Cortex of kidney (tissue), 1 donor: ENCODE results near the gene MPRIP.

Source experiments
- DNase-seq: peaks from one replicate; lab custom pipeline; 2025; lab: John Stamatoyannopoulos, UW

Gene MPRIP

GRCh38 chr17:17108451-17109049 is 66.3 kb downstream of the MPRIP start:
- no peak for DNase-seq

- DNase-seq = no peak
Observed at GRCh38 chr17:17109256-17109655, 67.0 kb downstream of the MPRIP start.

- DNase-seq = no peak
Observed at GRCh38 chr17:17109907-17110306, 67.7 kb downstream of the MPRIP start.

- no peak for DNase-seq
Observed at GRCh38 chr17:17110520-17110919, 68.3 kb downstream of the MPRIP start.

GRCh38 chr17:17111401-17112393 is 69.4 kb downstream of the MPRIP start:
- no peak for DNase-seq

- no peak for DNase-seq
Observed at GRCh38 chr17:17112628-17113200, 70.5 kb downstream of the MPRIP start.

- DNase-seq = no peak
Observed at GRCh38 chr17:17114592-17115225, 72.5 kb downstream of the MPRIP start.

GRCh38 chr17:17115620-17116019 is 73.4 kb downstream of the MPRIP start:
- DNase-seq = no peak

- DNase-seq = no peak
Observed at GRCh38 chr17:17116406-17116805, 74.1 kb downstream of the MPRIP start.

GRCh38 chr17:17117923-17118322 is 75.7 kb downstream of the MPRIP start:
- no peak for DNase-seq

- no peak for DNase-seq
Observed at GRCh38 chr17:17118399-17118798, 76.1 kb downstream of the MPRIP start.

- DNase-seq = no peak
Observed at GRCh38 chr17:17119106-17119505, 76.8 kb downstream of the MPRIP start.

GRCh38 chr17:17119533-17119932 is 77.3 kb downstream of the MPRIP start:
- no peak for DNase-seq

GRCh38 chr17:17120294-17120693 is 78.0 kb downstream of the MPRIP start:
- no peak for DNase-seq

- no peak for DNase-seq
Observed at GRCh38 chr17:17120701-17121100, 78.4 kb downstream of the MPRIP start.

GRCh38 chr17:17121162-17121561 is 78.9 kb downstream of the MPRIP start:
- no peak for DNase-seq

- no peak for DNase-seq
Observed at GRCh38 chr17:17122781-17123483, 80.7 kb downstream of the MPRIP start.

GRCh38 chr17:17124341-17124740 is 82.1 kb downstream of the MPRIP start:
- no peak for DNase-seq

- no peak for DNase-seq
Observed at GRCh38 chr17:17125136-17126084, 83.2 kb downstream of the MPRIP start.
